GM12891 (cell line): Measurements from ENCODE around the gene RYR2.
A peak's percentile ranks its signal among the peaks of the same experiment; 100 is the strongest.
"Not testable (repeated sequence)": the region's sequence is repeated elsewhere in the genome, so short reads cannot be mapped to it uniquely, and the experiment has no call there.

Experiments
- DNase-seq: peaks from one replicate; pipeline ENCODE4 v3.0.0; 2011; ENCODE audit warnings: low spot score; ENCODE audit not compliant: insufficient read length
- FAIRE-seq: peaks from 2 replicates; lab custom pipeline; 2011; peaks lifted over from hg19 to GRCh38; lab: Jason Lieb, UNC
- PAX5 ChIP-seq: IDR thresholded peaks from 2 replicates; pipeline ENCODE4 v1.6.1; 2011; ENCODE audit warnings: low read length, moderate library complexity, mild to moderate bottlenecking; ENCODE audit not compliant: insufficient read depth, severe bottlenecking
- POLR2A ChIP-seq: IDR thresholded peaks from 2 replicates; pipeline ENCODE4 v1.6.1; 2011; ENCODE audit warnings: low read depth, low read length, control low read depth
- POLR2AphosphoS5 ChIP-seq: IDR thresholded peaks from 2 replicates; pipeline ENCODE4 v1.6.1; 2011; ENCODE audit warnings: low read depth, low read length, control low read depth
- POU2F2 ChIP-seq: IDR thresholded peaks from 2 replicates; pipeline ENCODE4 v1.6.1; 2011; ENCODE audit warnings: low read depth, mild to moderate bottlenecking, control low read depth, low read length, moderate library complexity
- SPI1 ChIP-seq: IDR thresholded peaks from 2 replicates; pipeline ENCODE4 v1.6.1; 2011; ENCODE audit warnings: low read depth, low read length, control low read depth
- TAF1 ChIP-seq: IDR thresholded peaks from 2 replicates; pipeline ENCODE4 v1.6.1; 2011; ENCODE audit warnings: low read depth, low read length, control low read depth

RYR2 gene

GRCh38 chr1:237838904-237839534, 797.0 kb downstream of the RYR2 start:
- DNase-seq = no peak
- no peak for FAIRE-seq
- TF ChIP-seq POU2F2 (no peak), SPI1 (no peak), POLR2A (no peak), POLR2AphosphoS5 (no peak)

GRCh38 chr1:237841485-237841884, 799.5 kb downstream of the RYR2 start:
- TF ChIP-seq POLR2A = no peak
- TF ChIP-seq SPI1 = no peak
- TF ChIP-seq PAX5 = no peak
- no peak for TF ChIP-seq POU2F2
- TF ChIP-seq TAF1 = no peak
- TF ChIP-seq POLR2AphosphoS5 = no peak
- FAIRE-seq (no peak), DNase-seq (no peak)

- not testable (repeated sequence) for DNase-seq, FAIRE-seq
Measured at GRCh38 chr1:237843516-237843915, 801.5 kb downstream of the RYR2 start.

GRCh38 chr1:237851210-237851845, 809.3 kb downstream of the RYR2 start:
- TF ChIP-seq SPI1 (no peak), POLR2AphosphoS5 (no peak), POLR2A (no peak), TAF1 (no peak), POU2F2 (no peak), PAX5 (no peak)
- DNase-seq (no peak), FAIRE-seq (no peak)

- TF ChIP-seq PAX5 (no peak), SPI1 (no peak), POLR2A (no peak), POLR2AphosphoS5 (no peak), TAF1 (no peak), POU2F2 (no peak)
- DNase-seq = no peak
- FAIRE-seq = no peak
Measured at GRCh38 chr1:237852342-237852741, 810.4 kb downstream of the RYR2 start.

- FAIRE-seq = no peak
- TF ChIP-seq POLR2AphosphoS5 (no peak), TAF1 (no peak), POLR2A (no peak), PAX5 (no peak), POU2F2 (no peak), SPI1 (no peak)
- no peak for DNase-seq
Measured at GRCh38 chr1:237857455-237857854, 815.5 kb downstream of the RYR2 start.

GRCh38 chr1:237858992-237859391, 817.0 kb downstream of the RYR2 start:
- no peak for TF ChIP-seq POLR2A
- TF ChIP-seq TAF1 = no peak
- TF ChIP-seq SPI1 = no peak
- no peak for TF ChIP-seq POU2F2
- no peak for TF ChIP-seq POLR2AphosphoS5
- no peak for TF ChIP-seq PAX5
- FAIRE-seq (no peak), DNase-seq (no peak)

- DNase-seq (no peak), FAIRE-seq (no peak)
- TF ChIP-seq TAF1 = no peak
- no peak for TF ChIP-seq SPI1
- TF ChIP-seq POU2F2 = no peak
- TF ChIP-seq PAX5 = no peak
- TF ChIP-seq POLR2AphosphoS5 = no peak
- no peak for TF ChIP-seq POLR2A
Measured at GRCh38 chr1:237861944-237862343, 820.0 kb downstream of the RYR2 start.

GRCh38 chr1:237863234-237863633, 821.2 kb downstream of the RYR2 start:
- FAIRE-seq = no peak
- no peak for DNase-seq
- TF ChIP-seq POU2F2 (no peak), TAF1 (no peak), PAX5 (no peak)

GRCh38 chr1:237864338-237865244, 822.6 kb downstream of the RYR2 start:
- TF ChIP-seq POLR2A (no peak), PAX5 (no peak), POLR2AphosphoS5 (no peak), POU2F2 (no peak), SPI1 (no peak), TAF1 (no peak)
- FAIRE-seq (peak; percentile 43), DNase-seq (peak; percentile 25)
